HG03469 (cell line): ENCODE measurements around the gene NPLOC4.

Experiments used
- ATAC-seq: cut with Tn5 transposase; IDR thresholded peaks from one replicate; pipeline ENCODE4 v1.9.1; 2021; ENCODE audit warnings: mild to moderate bottlenecking, moderate library complexity, moderate number of reproducible peaks; ENCODE audit not compliant: unreplicated experiment

The NPLOC4 gene

DNA sequence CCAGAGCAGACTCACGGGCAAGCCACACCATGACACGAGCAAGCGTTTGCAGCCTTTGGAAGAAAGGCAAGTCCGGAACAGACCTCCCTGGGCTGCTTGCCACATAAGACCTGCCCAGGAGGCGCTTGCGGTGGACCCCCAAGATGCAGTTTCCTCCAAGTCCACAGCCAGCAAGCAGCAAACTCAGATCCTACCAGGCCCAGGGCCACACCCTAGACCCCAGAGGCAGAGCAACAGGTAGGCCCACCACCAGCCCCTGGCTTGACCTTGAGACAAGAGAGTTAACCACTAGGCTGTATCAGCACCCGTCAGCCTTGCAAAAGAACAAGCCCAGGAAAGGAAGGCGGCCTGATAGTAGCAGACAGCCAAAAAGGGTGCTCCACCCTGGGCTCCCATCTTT, 87.1 kb downstream of the NPLOC4 start:
- ATAC-seq, result no peak

DNA sequence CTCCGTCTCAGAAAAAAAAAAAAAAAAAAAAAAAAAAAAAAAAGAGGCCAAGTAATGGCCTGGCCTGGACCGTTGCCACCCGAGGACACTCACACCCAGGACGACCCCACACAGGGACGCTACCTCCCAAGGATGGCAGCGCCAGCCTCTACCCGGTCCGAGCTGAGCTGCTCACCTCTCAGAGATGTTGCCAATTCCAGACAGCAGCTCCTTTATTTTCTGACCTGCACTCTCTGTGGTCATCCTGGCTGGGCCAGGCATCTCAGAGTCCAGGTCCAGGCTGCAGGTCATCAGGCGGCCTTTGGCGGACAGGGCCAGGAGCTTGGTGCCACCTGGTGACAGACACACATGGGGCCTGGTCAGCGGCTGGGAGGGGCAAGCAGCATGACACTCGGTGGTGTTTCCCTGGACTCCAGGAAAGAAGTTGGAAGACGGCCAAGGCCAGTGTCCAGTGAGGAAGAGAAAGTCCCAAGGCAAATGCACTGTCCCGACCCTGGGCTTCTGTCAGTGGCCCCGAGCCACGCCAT, 87.8 kb downstream of the NPLOC4 start:
- ATAC-seq, result no peak

DNA sequence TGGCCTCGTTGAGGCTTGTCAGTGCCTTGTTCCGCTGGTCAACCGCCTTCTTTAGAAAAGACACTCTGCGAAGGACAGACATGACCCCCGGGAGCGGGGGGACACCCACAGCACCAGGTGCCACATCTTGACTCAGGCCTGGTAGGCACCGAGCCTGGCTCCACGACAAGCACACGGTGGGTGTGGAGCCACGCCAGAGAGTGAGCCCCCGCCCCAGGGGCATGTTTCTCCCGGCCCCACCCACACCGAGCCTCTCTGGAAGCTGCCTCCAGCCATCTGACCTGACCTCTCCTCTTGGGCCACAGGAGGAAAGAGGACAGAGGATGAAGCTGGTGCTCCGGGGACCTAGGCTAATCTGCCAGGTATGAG, 89.3 kb downstream of the NPLOC4 start:
- ATAC-seq, result no peak

- ATAC-seq, result no peak
Observed at GRCh38 chr17:81546906-81547613, 89.9 kb downstream of the NPLOC4 start.

GRCh38 chr17:81545160-81545949, 91.6 kb downstream of the NPLOC4 start:
- ATAC-seq, result no peak

DNA sequence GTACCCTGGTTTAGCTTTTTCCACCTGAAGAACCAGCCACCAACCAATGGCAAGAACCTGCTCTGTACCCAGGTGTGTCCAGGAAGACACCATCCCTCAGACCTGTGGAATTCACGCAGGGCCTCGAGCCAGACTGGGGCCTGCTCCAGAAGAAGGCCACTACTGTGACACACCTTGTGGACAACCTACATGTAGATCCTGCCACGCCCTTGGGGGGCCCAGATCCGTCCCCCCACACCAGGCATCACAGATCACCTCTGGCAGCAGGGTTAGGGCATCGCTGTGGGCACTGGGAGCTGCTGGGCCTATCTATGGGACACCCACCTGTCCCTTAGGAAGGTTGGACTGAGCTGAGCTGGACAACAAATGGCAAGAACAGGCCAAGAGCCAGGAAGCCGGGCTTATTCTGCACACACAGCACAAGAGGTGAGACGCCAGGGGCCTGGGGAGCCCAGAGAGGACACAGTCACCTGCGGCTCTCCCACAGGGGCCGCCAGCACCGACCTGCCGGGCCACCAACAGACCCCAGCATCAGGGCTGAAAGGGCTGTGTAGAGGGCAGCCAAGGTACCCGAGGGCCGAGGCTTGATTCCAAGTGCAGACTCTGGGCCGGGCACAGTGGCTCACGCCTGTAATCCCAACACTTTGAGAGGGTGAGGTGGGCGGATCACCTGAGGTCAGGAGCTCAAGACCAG, 92.5 kb downstream of the NPLOC4 start:
- no peak for ATAC-seq

DNA sequence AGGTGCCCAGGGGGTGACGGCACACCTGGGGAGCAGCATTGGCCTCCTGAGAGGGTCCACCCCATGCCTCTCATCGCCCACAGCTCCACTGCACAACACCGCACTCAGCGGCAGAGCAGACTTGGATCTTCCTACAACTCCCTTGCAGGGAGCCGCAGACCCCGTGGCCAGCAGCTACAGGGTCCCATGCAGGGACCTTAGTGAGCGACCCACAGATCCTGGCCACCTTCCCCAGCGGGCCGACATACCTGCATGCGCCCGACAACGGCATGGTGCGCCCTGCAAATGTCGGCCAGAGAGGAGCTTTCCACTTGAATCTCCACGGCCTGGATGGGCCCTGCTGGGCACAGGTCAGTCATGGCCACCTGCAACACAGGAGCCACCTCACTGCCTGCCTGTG, 93.2 kb downstream of the NPLOC4 start:
- no peak for ATAC-seq

DNA sequence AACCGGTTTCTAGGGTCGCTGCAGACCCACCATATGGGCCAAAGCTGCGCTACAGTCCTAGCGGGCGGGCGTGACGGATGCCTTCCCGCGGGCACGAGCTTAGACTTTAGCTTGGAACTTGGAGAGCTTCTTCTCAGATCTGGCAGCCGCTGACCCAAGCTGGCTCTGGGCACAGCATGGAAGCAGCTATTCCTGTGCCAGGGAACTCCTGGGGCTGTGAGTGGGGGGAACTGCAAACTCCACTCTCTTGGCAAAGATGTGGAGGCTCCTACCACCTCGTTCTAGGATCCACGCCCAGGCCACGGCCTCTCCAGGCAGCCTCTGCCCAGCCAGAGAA, 93.6 kb downstream of the NPLOC4 start:
- no peak for ATAC-seq

GRCh38 chr17:81542431-81543338, 94.2 kb downstream of the NPLOC4 start:
- no peak for ATAC-seq

- no peak for ATAC-seq
Observed at GRCh38 chr17:81541123-81541522, 95.8 kb downstream of the NPLOC4 start.

DNA sequence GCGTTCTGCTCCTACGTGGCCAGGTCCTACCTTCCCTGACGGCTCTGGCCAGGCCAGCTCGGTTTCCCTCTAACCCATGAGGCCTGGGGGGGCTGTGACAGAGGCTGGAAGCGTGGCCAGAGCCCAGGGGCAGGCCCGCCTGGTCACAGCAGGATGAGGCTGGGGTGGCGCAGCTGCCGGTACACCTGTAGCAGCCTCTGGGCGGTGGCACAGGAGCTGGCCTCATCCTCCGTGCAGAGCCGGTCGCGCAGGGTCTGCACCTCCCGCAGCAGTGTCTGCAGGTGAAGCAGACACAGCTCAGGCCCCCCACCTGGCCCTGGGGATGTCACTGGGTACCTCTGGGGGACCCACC, 96.3 kb downstream of the NPLOC4 start:
- ATAC-seq, result no peak

DNA sequence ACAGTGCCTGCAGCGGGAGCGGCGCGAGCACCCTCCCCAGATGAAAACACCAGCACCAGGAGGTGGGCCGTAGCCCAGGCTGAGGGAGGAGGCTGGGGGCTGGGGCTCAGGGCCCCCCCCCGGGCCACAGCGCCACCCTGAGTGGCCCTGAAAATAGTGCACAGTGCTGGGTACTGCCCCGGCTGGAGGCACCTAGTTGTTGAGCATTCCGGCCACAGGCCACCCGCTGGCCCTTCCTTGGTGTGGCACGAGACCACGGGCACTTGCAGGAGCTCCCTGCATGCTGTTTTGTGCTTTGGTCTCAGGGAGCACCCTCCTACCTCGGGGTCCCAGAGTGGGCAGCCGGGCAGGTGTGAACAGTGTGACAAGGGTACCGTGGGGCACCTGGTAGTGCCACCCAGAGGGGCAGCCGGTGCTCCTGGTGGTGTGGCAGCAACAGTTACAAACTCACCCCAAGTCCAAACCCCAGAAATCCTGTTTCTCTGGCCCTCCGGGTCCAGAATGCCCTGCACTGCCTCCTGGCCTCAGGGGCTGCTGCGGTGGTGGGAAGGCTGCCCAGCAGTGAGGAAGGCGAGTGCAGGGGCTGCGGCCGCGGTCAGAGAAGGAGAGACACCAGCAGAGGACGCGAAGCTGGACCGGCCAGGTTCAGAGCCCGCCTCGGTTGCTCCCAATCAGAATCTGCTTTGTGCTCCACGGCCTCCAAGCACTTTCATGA, 96.8 kb downstream of the NPLOC4 start:
- no peak for ATAC-seq

DNA sequence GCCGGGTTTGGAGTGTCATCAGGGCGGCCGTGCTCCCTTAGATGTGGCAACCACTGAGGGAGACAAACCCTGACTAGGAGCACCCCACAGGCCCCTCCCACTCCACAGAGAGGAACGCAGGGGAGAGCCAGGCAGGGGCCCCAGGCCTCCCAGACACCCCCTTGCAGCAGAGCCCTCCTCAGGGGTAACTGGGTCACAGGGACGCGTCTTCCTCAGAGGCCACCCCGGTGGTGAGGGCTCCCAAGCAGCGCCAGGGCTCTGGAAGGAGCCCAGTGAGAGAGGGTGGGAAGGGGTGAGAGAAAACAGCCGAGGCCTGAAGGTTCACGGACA, 97.4 kb downstream of the NPLOC4 start:
- ATAC-seq, result no peak

DNA sequence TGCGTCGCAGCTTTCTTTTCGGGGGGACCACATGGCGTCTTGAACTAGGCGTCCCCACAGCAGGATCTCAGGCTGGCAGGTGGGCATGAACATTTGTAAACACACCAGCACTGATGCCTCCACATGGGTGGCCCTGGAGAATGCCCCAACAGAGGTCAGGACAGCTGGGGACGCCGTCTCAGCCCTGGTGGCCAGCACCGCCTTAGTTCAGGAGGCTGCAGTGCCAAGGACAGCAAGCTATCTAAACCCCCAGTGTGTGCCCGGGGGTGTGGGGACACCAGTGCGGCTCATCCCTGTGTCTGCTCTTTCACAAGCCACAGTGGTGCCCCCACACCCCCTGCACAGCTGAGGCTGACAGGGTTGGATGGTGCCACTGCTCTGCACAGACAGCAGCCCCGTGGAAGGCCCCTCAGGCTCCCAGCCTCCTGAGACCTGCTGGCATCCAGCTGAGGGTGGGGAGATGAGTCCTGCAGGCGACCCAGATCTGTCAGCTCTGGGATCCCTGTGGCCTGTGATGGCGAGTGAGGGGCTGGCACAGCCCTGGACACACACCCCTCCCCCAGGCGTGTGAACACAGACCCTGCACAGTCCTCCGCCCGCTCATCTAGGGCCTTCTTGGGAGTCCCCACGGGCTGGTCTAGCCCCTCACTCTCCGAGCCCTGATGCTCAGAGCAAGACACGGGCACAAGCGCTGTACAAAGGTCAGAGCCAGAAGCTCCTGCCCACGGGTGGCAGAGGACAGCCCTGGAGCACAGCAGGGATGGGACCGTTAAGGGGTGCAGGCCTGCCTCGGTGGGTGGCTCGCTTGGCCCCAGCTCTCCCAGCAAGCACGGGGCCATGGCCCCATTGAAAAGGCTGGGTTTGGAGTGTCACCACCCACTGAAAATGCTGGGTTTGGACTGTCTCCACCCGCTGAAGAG, 98.0 kb downstream of the NPLOC4 start:
- ATAC-seq, result no peak

DNA sequence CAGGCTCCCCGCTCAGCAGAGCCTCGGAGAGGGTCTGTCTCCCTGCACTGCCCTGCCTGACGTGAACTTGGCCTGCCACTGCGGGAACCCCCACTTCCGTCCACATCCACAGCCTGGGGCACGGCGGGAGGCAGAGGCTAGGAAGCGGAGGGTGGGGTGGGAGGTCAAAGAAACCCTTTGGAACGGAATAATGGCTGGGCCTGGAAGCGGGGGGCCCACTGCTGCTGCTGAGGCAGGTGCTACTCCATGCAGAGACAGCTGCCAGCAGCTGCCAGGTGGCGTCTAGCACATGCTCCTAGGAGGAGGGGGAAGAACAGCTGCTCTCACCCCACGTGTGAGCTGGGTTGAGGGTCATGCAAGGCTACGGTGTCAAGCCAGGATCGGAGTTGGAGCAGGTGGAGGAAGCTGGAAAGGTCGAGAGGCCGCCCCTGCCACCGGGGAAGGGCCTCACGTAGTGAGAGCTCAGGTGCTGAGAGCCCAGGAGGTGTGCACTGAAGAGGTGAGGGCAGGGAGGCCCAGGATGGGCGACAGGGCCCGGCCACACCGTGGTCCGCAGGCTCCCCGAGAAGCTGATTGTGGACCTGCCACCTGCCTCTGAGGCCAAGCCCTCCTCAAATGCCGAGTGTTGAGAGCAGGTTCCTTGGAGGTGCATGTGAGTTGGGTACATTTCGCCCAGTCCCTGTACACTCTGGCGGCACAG, 98.9 kb downstream of the NPLOC4 start:
- ATAC-seq, result no peak

DNA sequence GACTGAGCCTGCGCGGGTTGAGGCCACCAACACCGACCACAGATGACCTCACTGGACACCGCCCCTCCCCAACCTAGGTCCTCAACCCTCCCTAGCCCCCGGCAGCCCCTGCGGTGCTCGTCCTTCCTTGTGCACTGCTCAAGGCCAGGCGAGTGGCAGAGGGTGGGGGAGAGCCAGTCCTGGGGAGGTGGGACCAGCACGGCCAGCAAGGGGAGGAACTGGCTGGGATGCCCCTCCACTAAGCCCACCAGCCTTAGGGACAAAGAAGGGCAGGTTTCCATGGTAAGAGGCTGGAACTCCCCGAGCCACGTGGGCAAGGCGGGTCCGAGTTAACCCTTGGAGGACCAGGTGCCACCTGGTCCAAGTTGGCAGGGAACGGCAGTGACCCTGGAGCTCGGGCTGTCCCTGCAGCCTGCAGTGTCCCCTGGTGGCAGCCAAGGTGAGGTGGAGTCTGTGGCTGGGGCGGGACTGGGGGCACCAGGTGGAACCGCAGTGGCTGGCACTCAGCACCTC, 99.5 kb downstream of the NPLOC4 start:
- ATAC-seq, result no peak

DNA sequence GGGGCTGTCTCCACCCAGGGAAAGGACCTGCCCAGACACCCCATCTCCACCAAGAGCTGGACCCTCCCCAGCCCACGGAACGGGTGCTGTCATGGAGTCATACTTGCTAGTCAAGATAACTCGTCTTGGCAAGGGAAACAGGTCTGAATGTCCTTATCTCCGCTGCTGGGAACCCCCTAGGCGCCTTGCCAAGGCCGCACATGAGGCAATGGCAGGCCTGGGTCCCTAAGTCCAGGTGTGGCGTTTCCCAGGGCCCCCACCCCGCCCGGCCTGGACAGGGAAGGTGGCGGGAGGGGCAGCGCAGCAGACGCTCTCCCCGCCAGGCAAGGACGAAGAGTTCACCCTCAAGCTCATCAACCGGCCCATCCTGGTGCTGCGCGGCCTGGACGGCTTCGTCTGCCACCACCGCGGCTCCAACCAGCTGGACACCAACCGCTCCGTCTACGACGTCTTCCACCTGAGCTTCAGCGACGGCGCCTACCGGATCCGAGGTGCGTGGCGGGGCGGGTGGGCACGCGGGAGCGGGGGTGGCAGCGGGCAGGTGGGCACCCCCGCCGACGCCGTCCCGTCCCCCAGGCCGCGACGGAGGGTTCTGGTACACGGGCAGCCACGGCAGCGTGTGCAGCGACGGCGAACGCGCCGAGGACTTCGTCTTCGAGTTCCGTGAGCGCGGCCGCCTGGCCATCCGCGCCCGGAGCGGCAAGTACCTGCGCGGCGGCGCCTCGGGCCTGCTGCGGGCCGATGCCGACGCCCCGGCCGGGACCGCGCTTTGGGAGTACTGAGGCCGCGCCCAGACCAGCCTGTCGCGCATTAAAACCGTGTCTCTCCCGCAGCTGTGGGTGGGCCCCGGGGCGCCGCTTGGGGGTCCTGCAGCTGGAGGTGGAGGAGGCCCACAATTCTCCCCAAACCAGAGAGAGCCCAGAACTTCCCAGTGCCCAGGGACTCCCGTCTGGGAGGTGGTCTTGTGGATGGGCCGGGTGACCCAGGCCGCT, 100.3 kb downstream of the NPLOC4 start:
- ATAC-seq, result no peak
